ENCODE measurements around the gene C3.

DNA sequence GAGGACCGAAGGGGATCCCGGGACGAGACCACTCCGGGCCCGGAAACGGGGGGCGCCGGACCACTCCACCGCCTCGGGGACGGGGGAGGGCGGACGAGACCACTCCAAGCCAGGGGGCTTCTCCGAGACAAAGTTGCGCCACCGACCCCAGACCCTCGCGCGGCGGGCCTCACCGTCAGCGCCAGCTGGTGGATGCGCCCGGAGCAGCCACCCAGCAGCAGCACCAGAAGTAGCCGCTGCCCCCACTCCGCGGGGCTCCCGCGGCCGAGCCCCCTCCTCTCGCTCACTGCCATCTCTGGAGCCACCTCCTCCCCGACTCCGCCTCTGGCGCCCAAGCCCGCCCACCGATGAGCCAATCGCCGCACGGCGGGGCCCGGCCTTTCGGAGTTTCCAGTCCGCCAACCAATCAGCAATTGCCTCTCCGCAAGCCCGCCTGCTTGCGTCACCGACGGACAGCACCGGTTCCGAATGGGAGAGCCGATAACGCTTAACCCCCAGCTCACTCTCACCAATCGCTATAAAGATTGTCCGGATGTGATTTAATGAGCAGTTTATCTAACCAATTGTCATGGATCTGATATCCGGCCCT, 16.9 kb upstream of the C3 start, which contains the start of gene GPR108:
- no peak for TF ChIP-seq CTCF (optimal IDR thresholded peaks at IDR 0.05 in 1 of 3, IDR thresholded peaks at IDR 0.05 in 1 of 3, conservative IDR thresholded peaks at IDR 0.05 in 1 of 3; ENCODE audit: extremely low read depth in 1 of 3, insufficient read depth in 2 of 3, low read length in 3 of 3)
- no peak for TF ChIP-seq EZH2 (IDR thresholded peaks at IDR 0.05; ENCODE audit: low read length)

Data from keratinocyte (primary cell).